Karpas-422 (cell line): Measurements from ENCODE around the gene MRO. TPM values are rescaled to one million over a fixed set of nuclear protein-coding genes. Genes with fewer than 3 reads are reported as not detected.
"Not testable (repeated sequence)": the region's sequence is repeated elsewhere in the genome, so short reads cannot be mapped to it uniquely, and the experiment has no call there.

Experiments used
- DNase-seq: peaks from one replicate; pipeline ENCODE4 v3.0.0-alpha.2; 2015
- H2AFZ ChIP-seq: fragments of 200-600 bp; sonication (generic); 2 replicates; pipeline ENCODE4 v1.6.1; 2014; ENCODE audit warnings: antibody characterized with exemption, low read length, mixed read lengths
- H3K27ac ChIP-seq: fragments of 200-600 bp; sonication (generic); 2 replicates; pipeline ENCODE4 v1.5.1; 2014; ENCODE audit warnings: mild to moderate bottlenecking, low read length, moderate library complexity
- H3K27me3 ChIP-seq: fragments of 200-600 bp; sonication (generic); 2 replicates; pipeline ENCODE4 v1.6.1; 2014; ENCODE audit warnings: low read length, mixed read lengths
- H3K36me3 ChIP-seq: fragments of 200-600 bp; sonication (generic); 2 replicates; pipeline ENCODE4 v1.6.1; 2014; ENCODE audit warnings: low read length, mixed read lengths; ENCODE audit not compliant: insufficient read depth
- H3K4me1 ChIP-seq: fragments of 200-600 bp; sonication (generic); 2 replicates; pipeline ENCODE4 v1.6.1; 2014; ENCODE audit warnings: mild to moderate bottlenecking, low read length, mixed read lengths
- H3K4me2 ChIP-seq: fragments of 200-600 bp; sonication (generic); 2 replicates; pipeline ENCODE4 v1.6.1; 2014; ENCODE audit warnings: low read length, low read depth, mild to moderate bottlenecking; ENCODE audit not compliant: poor library complexity, severe bottlenecking
- H3K4me3 ChIP-seq: fragments of 200-600 bp; sonication (generic); 2 replicates; pipeline ENCODE4 v1.5.1; 2014; ENCODE audit warnings: mild to moderate bottlenecking, antibody characterized with exemption, low read length, mixed read lengths
- H3K79me2 ChIP-seq: fragments of 200-600 bp; sonication (generic); 2 replicates; pipeline ENCODE4 v1.6.1; 2014; ENCODE audit warnings: mild to moderate bottlenecking, low read length, mixed read lengths
- H3K9ac ChIP-seq: fragments of 200-600 bp; sonication (generic); 2 replicates; pipeline ENCODE4 v1.6.0; 2014; ENCODE audit warnings: low read length
- H3K9me2 ChIP-seq: fragments of 200-600 bp; sonication (generic), shearing (Covaris generic); replicated peaks from 2 replicates; pipeline ENCODE4 v1.6.0; 2014; ENCODE audit warnings: mild to moderate bottlenecking, low read length, moderate library complexity; ENCODE audit not compliant: insufficient read depth
- H3K9me3 ChIP-seq: fragments of 300-700, 200-600 bp; sonication (generic); 2 replicates; pipeline ENCODE4 v1.6.1; 2014; ENCODE audit warnings: low read length, mixed read lengths
- H4K20me1 ChIP-seq: fragments of 200-600 bp; sonication (generic); 2 replicates; pipeline ENCODE4 v1.6.1; 2014; ENCODE audit warnings: mild to moderate bottlenecking, antibody characterized with exemption, low read length, low read depth; ENCODE audit not compliant: insufficient read depth
- total RNA-seq: library from RNA; depleted of rRNA; stranded (reverse); fragments of >200 nt; shearing (Covaris generic); gene quantifications from 2 replicates; pipeline ENCODE4 v1.2.3, GENCODE V29; 2014; ENCODE audit warnings: low replicate concordance

The MRO gene
- total RNA-seq, 1 experiment from 2014 or later: 3.2 TPM

DNA sequence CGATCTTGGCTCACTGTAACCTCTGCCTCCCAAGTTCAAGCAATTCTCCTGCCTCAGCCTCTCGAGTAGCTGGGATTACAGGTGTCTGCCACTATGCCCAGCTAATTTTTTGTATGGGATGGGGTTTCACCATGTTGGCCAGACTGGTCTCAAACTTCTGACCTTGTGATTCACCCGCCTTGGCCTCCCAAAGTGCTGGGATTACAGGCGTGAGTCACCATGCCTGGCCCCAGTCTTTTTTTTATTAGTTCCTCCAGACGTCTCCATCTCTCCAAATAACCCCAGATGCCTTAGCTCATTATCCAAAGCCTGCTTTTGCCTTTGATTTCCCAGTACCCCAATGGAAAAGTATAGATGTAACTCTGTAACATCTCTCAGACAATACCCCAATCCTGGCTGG is 37.4 kb upstream of the MRO start:
- H3K4me2 ChIP-seq, DNase-seq, H3K79me2 ChIP-seq, H3K27ac ChIP-seq, H3K9me3 ChIP-seq, H3K9me2 ChIP-seq, H3K4me3 ChIP-seq, H2AFZ ChIP-seq, H3K27me3 ChIP-seq, H4K20me1 ChIP-seq, H3K9ac ChIP-seq, H3K36me3 ChIP-seq, H3K4me1 ChIP-seq: not testable (repeated sequence)

DNA sequence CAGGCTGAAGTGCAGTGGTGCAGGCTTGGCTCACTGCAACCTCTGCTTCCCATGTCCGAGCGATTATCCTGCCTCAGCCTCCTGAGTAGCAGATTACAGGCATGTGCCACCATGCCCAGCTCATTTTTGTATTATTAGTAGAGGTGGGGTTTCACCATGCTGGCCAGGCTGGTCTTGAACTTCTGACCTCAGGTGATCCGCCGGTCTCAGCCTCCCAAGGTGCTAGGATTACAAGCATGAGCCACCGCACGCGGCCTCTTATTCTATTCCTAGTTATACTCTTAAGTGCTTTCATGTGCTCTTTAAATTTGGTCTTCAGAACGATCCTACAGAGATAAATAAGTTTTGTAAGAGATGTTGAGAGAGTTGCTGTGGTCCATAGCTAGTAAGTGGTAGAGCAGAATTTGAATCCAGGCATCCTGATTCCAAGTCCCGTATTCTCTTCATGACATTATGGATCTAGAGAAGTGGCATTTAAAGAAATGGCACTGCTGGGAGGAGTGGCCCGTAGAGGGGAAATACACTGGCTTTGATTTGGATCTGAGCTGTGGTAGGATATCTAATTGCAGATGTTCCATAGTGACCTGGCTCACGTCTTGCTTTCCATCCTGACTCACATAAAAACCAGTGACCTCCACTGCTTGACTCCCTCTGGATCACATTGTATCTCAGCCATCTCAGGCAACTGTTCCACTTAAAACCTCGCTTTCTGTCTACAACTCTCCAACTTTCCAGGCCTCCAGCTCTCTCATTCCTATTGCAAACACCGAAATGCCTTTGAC is 36.4 kb upstream of the MRO start:
- Histone ChIP-seq H3K9me3 (no peaks in the 10 kb centered on the region), H3K9ac (no peak overlapping the region), H3K4me3 (no peak overlapping the region)

GRCh38 chr18:50853863-50854271 is 34.1 kb upstream of the MRO start:
- Histone ChIP-seq H3K36me3 (no peaks in the 10 kb centered on the region), H4K20me1 (no peaks in the 10 kb centered on the region), H3K4me2 (no peak overlapping the region), H3K27ac (no peak overlapping the region), H3K9me3 (no peaks in the 10 kb centered on the region), H3K9me2 (no peaks in the 10 kb centered on the region), H3K27me3 (no peaks in the 10 kb centered on the region), H3K79me2 (no peaks in the 10 kb centered on the region), H3K4me3 (no peak overlapping the region), H3K9ac (no peak overlapping the region), H2AFZ (no peak overlapping the region), H3K4me1 (no peaks in the 10 kb centered on the region)
- DNase-seq: no peak

More for the DNA sequence above, 36.4 kb upstream of the MRO start:
- Histone ChIP-seq H3K9me2 (no peaks in the 10 kb centered on the region), H3K36me3 (no peaks in the 10 kb centered on the region), H3K27ac (no peak overlapping the region), H3K27me3 (no peaks in the 10 kb centered on the region), H3K79me2 (no peaks in the 10 kb centered on the region), H4K20me1 (no peaks in the 10 kb centered on the region), H3K4me1 (no peaks in the 10 kb centered on the region), H3K4me2 (no peak overlapping the region), H2AFZ (no peak overlapping the region)
- no peak for DNase-seq

DNA sequence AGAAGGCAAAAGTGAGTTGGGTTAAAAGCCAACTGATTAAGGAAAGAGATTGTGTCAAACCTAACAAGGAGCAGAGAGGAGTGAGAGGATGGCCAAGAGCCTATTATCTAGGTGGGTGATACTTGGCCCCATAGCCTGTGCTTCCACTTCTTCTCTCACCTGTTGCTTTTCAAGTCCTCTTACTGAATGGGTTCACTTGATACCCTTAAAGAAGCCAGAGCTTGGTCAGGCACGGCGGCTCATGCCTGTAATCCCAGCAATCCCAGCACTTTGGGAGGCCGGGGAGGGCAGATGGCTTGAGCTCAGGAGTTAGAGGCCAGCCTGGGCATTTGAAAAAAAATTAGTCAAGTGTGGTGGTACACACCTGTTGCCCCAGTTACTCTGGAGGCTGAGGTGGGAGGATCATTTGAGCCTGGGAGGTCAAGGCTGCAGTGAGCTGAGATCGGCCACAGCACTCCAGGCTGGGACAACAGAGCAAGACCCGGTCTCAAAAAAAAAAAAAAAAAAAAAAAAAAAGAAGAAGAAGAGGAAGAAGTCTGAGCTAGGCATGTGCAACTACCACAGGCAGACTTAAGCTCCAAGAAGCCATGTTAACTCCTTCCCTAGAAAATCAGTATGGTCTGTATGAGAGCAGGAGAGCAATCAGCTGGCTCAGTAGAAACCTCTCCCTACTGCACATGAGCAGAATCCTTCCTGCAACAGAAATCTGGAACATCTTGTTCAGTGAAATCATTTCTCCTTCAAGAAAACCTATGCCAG is 30.7 kb upstream of the MRO start:
- Histone ChIP-seq H3K9me3 (no peaks in the 10 kb centered on the region), H3K36me3 (no peaks in the 10 kb centered on the region), H3K4me2 (no peak overlapping the region), H3K4me1 (no peaks in the 10 kb centered on the region), H3K9ac (no peak overlapping the region), H2AFZ (no peak overlapping the region), H3K27ac (no peak overlapping the region), H3K9me2 (no peaks in the 10 kb centered on the region), H3K79me2 (no peaks in the 10 kb centered on the region), H4K20me1 (no peaks in the 10 kb centered on the region), H3K4me3 (no peak overlapping the region), H3K27me3 (no peaks in the 10 kb centered on the region)
- DNase-seq: no peak

DNA sequence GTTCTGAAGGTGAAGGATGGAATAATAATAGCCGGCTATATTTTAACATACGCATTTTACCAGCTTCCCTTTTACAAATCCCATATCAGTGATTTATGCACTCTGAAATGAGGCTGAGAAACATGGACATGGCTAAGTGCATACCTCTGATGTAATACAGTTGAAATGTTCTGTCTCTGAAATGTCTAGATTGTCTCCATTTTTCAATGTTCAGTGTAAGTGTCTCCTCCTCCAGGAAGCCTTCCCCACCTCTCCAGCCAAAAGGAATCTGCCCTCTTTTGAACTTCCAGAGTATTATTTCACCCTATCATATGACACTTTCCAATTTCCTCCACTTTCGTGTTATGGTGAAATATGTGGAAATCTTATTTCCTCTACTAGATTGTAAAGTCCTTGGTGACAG is 29.6 kb upstream of the MRO start:
- no peak overlapping the region for H3K27ac ChIP-seq
- no peaks in the 10 kb centered on the region for H3K79me2 ChIP-seq
- no peaks in the 10 kb centered on the region for H3K27me3 ChIP-seq
- H4K20me1 ChIP-seq: no peaks in the 10 kb centered on the region
- H2AFZ ChIP-seq: no peak overlapping the region
- no peak for DNase-seq
- no peaks in the 10 kb centered on the region for H3K9me2 ChIP-seq
- no peaks in the 10 kb centered on the region for H3K36me3 ChIP-seq
- H3K9ac ChIP-seq: no peak overlapping the region
- H3K4me3 ChIP-seq: no peak overlapping the region
- no peaks in the 10 kb centered on the region for H3K4me1 ChIP-seq
- H3K9me3 ChIP-seq: no peaks in the 10 kb centered on the region
- H3K4me2 ChIP-seq: no peak overlapping the region

DNA sequence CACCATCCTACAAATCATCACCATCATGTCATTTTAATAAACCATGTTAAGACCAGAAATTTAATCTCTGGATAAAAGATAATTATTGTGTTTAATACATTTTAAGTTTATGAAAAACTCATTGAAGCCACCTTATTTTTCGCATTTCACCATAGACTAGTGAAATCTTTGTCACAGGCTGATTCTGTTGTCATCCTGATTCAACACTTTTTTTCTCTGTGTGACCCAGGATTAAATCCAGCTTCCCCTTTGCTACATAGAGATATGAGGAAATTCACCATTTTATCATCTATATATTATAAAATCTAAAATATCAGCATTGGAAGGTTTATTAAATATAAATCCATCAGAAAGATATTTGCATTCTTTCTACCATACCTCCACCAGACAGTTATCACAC is 29.2 kb upstream of the MRO start:
- H4K20me1 ChIP-seq: no peaks in the 10 kb centered on the region
- no peak overlapping the region for H2AFZ ChIP-seq
- no peak overlapping the region for H3K9ac ChIP-seq
- H3K36me3 ChIP-seq: no peaks in the 10 kb centered on the region
- H3K4me1 ChIP-seq: no peaks in the 10 kb centered on the region
- no peaks in the 10 kb centered on the region for H3K79me2 ChIP-seq
- H3K27ac ChIP-seq: no peak overlapping the region
- H3K4me2 ChIP-seq: no peak overlapping the region
- no peaks in the 10 kb centered on the region for H3K27me3 ChIP-seq
- DNase-seq: no peak
- no peaks in the 10 kb centered on the region for H3K9me2 ChIP-seq
- no peak overlapping the region for H3K4me3 ChIP-seq
- H3K9me3 ChIP-seq: no peaks in the 10 kb centered on the region

GRCh38 chr18:50848061-50848551 is 28.3 kb upstream of the MRO start:
- Histone ChIP-seq H3K9me3 (no peaks in the 10 kb centered on the region), H3K4me1 (no peaks in the 10 kb centered on the region), H3K36me3 (no peaks in the 10 kb centered on the region), H2AFZ (no peak overlapping the region), H3K27ac (no peak overlapping the region), H3K4me3 (no peak overlapping the region), H4K20me1 (no peaks in the 10 kb centered on the region), H3K4me2 (no peak overlapping the region), H3K9me2 (no peaks in the 10 kb centered on the region), H3K27me3 (no peaks in the 10 kb centered on the region), H3K9ac (no peak overlapping the region), H3K79me2 (no peaks in the 10 kb centered on the region)
- DNase-seq: no peak

DNA sequence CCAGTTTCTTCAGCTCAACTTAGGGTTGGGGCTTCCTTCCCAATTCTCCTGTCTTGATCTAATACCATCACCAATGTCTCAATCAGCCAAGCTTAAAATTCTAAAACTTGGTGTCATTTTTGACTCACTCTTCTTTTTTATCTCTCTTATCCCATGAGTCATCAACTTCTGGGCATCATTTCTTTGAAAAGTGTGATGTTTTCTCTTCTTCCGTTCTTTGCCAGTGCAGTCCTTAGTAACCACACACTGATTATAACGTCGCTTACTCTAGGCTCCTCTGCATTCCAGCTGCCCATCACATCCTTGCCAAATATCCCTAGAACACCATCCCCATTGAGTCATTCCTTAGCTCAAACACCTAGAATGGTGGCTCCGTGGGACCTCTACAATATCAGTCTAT is 27.4 kb upstream of the MRO start:
- peaks cover 3% of the 10 kb centered on the region; the same call in 1 of the 2 replicates for H3K4me1 ChIP-seq
- H3K79me2 ChIP-seq: no peaks in the 10 kb centered on the region
- no peak overlapping the region for H2AFZ ChIP-seq
- H3K27ac ChIP-seq: no peak overlapping the region
- H3K4me3 ChIP-seq: no peak overlapping the region
- DNase-seq: no peak
- H3K4me2 ChIP-seq: no peak overlapping the region
- no peaks in the 10 kb centered on the region for H4K20me1 ChIP-seq
- H3K36me3 ChIP-seq: no peaks in the 10 kb centered on the region
- no peaks in the 10 kb centered on the region for H3K9me2 ChIP-seq
- no peak overlapping the region for H3K9ac ChIP-seq
- no peaks in the 10 kb centered on the region for H3K27me3 ChIP-seq
- no peaks in the 10 kb centered on the region for H3K9me3 ChIP-seq
